Keratinocyte (primary cell): ENCODE data around the gene SPDYC. TPM values are rescaled to one million over a fixed set of nuclear protein-coding genes. Genes with fewer than 3 reads are reported as not detected.

Experiments
- DNase-seq: peaks from one replicate; pipeline ENCODE4 v3.0.0-alpha.2; 2011; ENCODE audit warnings: low read depth, missing footprints, low spot score
- FAIRE-seq: peaks from 2 replicates; lab custom pipeline; 2011; peaks lifted over from hg19 to GRCh38; lab: Jason Lieb, UNC
- H2AFZ ChIP-seq: 2 replicates; pipeline ENCODE4 v1.6.0; 2012; ENCODE audit warnings: low read length, control low read depth, inconsistent platforms; ENCODE audit not compliant: control insufficient read depth
- H3K27ac ChIP-seq: 2 replicates; pipeline ENCODE4 v1.5.1; 2011; ENCODE audit warnings: low read length; ENCODE audit not compliant: control insufficient read depth, insufficient read depth
- H3K27me3 ChIP-seq: 3 replicates; pipeline ENCODE4 v1.6.0; 2011; ENCODE audit warnings: low read length; ENCODE audit not compliant: control insufficient read depth, insufficient read depth; ENCODE audit errors: extremely low read depth
- H3K36me3 ChIP-seq, 2 experiments: 2 replicates in 1 of 2; 3 replicates in 1 of 2; pipeline ENCODE4 v1.5.1; 2011; ENCODE audit warnings: low read length in 2 of 2, mild to moderate bottlenecking in 1 of 2; ENCODE audit not compliant: control insufficient read depth in 2 of 2, insufficient read depth in 2 of 2; ENCODE audit errors: extremely low read depth in 1 of 2
- H3K4me1 ChIP-seq: 3 replicates; pipeline ENCODE4 v1.5.1; 2011; ENCODE audit warnings: low read length; ENCODE audit not compliant: control insufficient read depth, insufficient read depth; ENCODE audit errors: extremely low read depth
- H3K4me2 ChIP-seq: 3 replicates; pipeline ENCODE4 v1.6.0; 2011; ENCODE audit warnings: low read depth, low read length; ENCODE audit not compliant: control insufficient read depth, insufficient read depth; ENCODE audit errors: extremely low read depth
- H3K4me3 ChIP-seq, 3 experiments: fragments of 200-600 bp in 1 of 3; sonication (generic) in 1 of 3; 2 replicates in 2 of 3; 3 replicates in 1 of 3; pipeline ENCODE4 v1.5.1; 2011 to 2016; ENCODE audit warnings: low read length in 3 of 3, mild to moderate bottlenecking in 3 of 3, control low read depth in 2 of 3, inconsistent platforms in 1 of 3, low read depth in 1 of 3, mixed read lengths in 1 of 3, mixed run types in 1 of 3, moderate library complexity in 1 of 3; ENCODE audit not compliant: control insufficient read depth in 2 of 3, insufficient read depth in 2 of 3; ENCODE audit errors: extremely low read depth in 1 of 3
- H3K79me2 ChIP-seq: 2 replicates; pipeline ENCODE4 v1.6.0; 2012; ENCODE audit warnings: low read length; ENCODE audit not compliant: control insufficient read depth, insufficient read depth
- H3K9ac ChIP-seq: 3 replicates; pipeline ENCODE4 v1.6.0; 2011; ENCODE audit warnings: low read length; ENCODE audit not compliant: control insufficient read depth, insufficient read depth; ENCODE audit errors: extremely low read depth
- H3K9me1 ChIP-seq: 3 replicates; pipeline ENCODE4 v1.6.0; 2011; ENCODE audit warnings: low read length; ENCODE audit not compliant: control insufficient read depth, insufficient read depth; ENCODE audit errors: extremely low read depth
- H3K9me3 ChIP-seq: 2 replicates; pipeline ENCODE4 v1.5.1; 2012; ENCODE audit warnings: low read depth, low read length; ENCODE audit not compliant: control insufficient read depth
- H4K20me1 ChIP-seq: 3 replicates; pipeline ENCODE4 v1.6.0; 2011; ENCODE audit warnings: low read length; ENCODE audit not compliant: control insufficient read depth, insufficient read depth; ENCODE audit errors: extremely low read depth
- CTCF ChIP-seq, 3 experiments: IDR thresholded peaks in 1 of 3; conservative IDR thresholded peaks in 1 of 3; optimal IDR thresholded peaks in 1 of 3; 2 replicates in 2 of 3; 3 replicates in 1 of 3; pipeline versions ENCODE3 to v1.5.1; 2011; ENCODE audit warnings: low read length in 3 of 3, mild to moderate bottlenecking in 3 of 3, moderate library complexity in 2 of 3, control low read depth in 1 of 3, inconsistent platforms in 1 of 3; ENCODE audit not compliant: insufficient read depth in 2 of 3; ENCODE audit errors: extremely low read depth in 1 of 3
- EZH2 ChIP-seq: IDR thresholded peaks from one replicate; pipeline ENCODE4 v1.6.1; 2012; ENCODE audit warnings: inconsistent platforms, mild to moderate bottlenecking, low read length, moderate library complexity
- dilution Hi-C: fragments of 300-500 bp; cut with MboI; formaldehyde crosslinking; loops from one replicate; pipeline ENCODE4 v1.7.0; 2020; ENCODE audit warnings: low sequenced_read_pairs; ENCODE audit not compliant: extremely low pct_ligation_motif_present
- polyA plus RNA-seq, 5 experiments: library from polyadenylated mRNA; depleted of rRNA in 3 of 5; stranded (reverse) in 3 of 5; stranded (forward) in 1 of 5; unstranded in 1 of 5; fragments of >200 nt; gene quantifications; 1 replicate in 1 of 5; 2 replicates in 3 of 5; 3 replicates in 1 of 5; pipeline versions ENCODE4 v1.2.1 to v1.2.3, GENCODE V29; 2011 to 2012; ENCODE audit warnings: missing spikeins in 2 of 5, low read depth in 1 of 5, low replicate concordance in 1 of 5

Gene SPDYC
- polyA plus RNA-seq, 1 donor (not counting 4 experiments of a cell fraction or from before 2014, with no cell fraction given): not detected

- DNase-seq: no peak
- Histone ChIP-seq H3K27ac (no peak overlapping the region), H4K20me1 (no peaks in the 10 kb centered on the region), H3K4me1 (peaks cover 4% of the 10 kb centered on the region), H2AFZ (no peak overlapping the region), H3K36me3 (peaks cover 39 to 40% of the 10 kb centered on the region in 2 experiments), H3K9me3 (no peaks in the 10 kb centered on the region), H3K79me2 (peaks cover 30% of the 10 kb centered on the region), H3K9ac (no peak overlapping the region), H3K27me3 (no peaks in the 10 kb centered on the region), H3K4me3 (no peak overlapping the region), H3K9me1 (no peaks in the 10 kb centered on the region), H3K4me2 (no peak overlapping the region)
- TF ChIP-seq CTCF (optimal IDR thresholded peaks at IDR 0.05 in 1 of 3, IDR thresholded peaks at IDR 0.05 in 1 of 3, conservative IDR thresholded peaks at IDR 0.05 in 1 of 3; ENCODE audit: extremely low read depth in 1 of 3, insufficient read depth in 2 of 3, low read length in 3 of 3): no peak
- TF ChIP-seq EZH2: no peak
- no peak for FAIRE-seq
- dilution Hi-C loops: no loop called here
Measured at GRCh38 chr11:65126624-65127274, 43.3 kb upstream of the SPDYC start.

GRCh38 chr11:65127473-65128181, 42.4 kb upstream of the SPDYC start:
- Histone ChIP-seq H3K4me1 (peaks cover 7% of the 10 kb centered on the region), H3K27ac (no peak overlapping the region), H4K20me1 (peaks cover 2% of the 10 kb centered on the region), H3K4me2 (no peak overlapping the region), H3K9me1 (no peaks in the 10 kb centered on the region), H3K9ac (no peak overlapping the region), H3K36me3 (peaks cover 46 to 47% of the 10 kb centered on the region in 2 experiments), H3K9me3 (no peaks in the 10 kb centered on the region), H3K4me3 (no peak overlapping the region), H2AFZ (no peak overlapping the region), H3K79me2 (peaks cover 34% of the 10 kb centered on the region), H3K27me3 (no peaks in the 10 kb centered on the region)
- dilution Hi-C loops: no loop called here
- FAIRE-seq (no peak), DNase-seq (no peak)
- TF ChIP-seq EZH2 (no peak), CTCF (optimal IDR thresholded peaks at IDR 0.05 in 1 of 3, IDR thresholded peaks at IDR 0.05 in 1 of 3, conservative IDR thresholded peaks at IDR 0.05 in 1 of 3; ENCODE audit: extremely low read depth in 1 of 3, insufficient read depth in 2 of 3, low read length in 3 of 3) (no peak)
